NT2/D1 (cell line): ENCODE results near the gene ITIH5.

Experiments
- YY1 ChIP-seq: IDR thresholded peaks from 2 replicates; pipeline ENCODE4 v1.6.1; 2011; ENCODE audit not compliant: insufficient read length, insufficient read depth
- ZNF274 ChIP-seq: IDR thresholded peaks from 2 replicates; pipeline ENCODE4 v1.6.1; 2011; ENCODE audit warnings: mild to moderate bottlenecking, low read depth, low read length

GRCh38 chr10:7561216-7561893 lies 105.4 kb downstream of the ITIH5 start:
- TF ChIP-seq YY1 (no peak), ZNF274 (no peak)
